NCI-H748 (cell line): Measurements from ENCODE around the gene STRIP2.
"Not testable (repeated sequence)": the region's sequence is repeated elsewhere in the genome, so short reads cannot be mapped to it uniquely, and the experiment has no call there.

ENCODE experiments used
- DNase-seq: peaks from one replicate; lab custom pipeline; 2025; ENCODE audit not compliant: unreplicated experiment; lab: John Stamatoyannopoulos, UW

The STRIP2 gene

DNA sequence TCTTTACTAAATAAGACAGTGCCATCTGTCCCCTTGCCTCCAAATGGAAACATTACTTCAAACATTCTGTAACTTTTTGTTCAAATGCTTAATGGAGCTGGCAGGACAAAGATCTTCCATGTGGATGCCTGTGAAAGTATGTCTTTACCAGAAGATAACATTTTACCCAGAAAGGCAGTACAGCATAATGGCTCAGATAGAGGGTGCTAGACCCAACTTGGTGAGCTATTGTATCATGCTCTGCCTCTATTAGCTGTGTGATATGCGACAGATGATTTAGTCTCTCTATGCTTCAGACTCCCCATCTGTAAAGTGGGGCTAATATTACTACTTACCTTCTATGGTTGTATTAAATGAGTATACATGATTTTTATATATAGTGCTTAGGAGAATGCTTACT, 59.3 kb downstream of the STRIP2 start:
- DNase-seq, result no peak

GRCh38 chr7:129494041-129494440, 59.8 kb downstream of the STRIP2 start:
- peak; percentile 9 for DNase-seq

DNA sequence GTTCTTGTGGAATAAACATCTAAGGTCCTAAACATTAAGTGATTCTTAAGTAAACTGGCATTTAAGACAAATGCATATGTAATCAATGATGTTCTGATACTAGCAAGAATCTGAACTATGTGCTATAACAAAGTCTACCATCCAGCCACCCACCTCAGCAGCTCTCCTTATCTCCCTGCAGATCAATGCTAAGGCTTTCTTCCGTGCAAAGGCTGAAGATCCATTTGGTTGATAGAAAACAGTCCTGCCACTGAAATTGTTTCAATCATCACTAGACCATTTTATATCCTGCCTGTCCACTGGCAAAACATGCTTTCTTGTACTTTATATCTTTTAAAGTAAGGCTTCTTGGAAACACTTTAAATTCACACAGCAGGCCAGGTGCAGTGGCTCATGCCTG, 61.8 kb downstream of the STRIP2 start:
- DNase-seq, result no peak

DNA sequence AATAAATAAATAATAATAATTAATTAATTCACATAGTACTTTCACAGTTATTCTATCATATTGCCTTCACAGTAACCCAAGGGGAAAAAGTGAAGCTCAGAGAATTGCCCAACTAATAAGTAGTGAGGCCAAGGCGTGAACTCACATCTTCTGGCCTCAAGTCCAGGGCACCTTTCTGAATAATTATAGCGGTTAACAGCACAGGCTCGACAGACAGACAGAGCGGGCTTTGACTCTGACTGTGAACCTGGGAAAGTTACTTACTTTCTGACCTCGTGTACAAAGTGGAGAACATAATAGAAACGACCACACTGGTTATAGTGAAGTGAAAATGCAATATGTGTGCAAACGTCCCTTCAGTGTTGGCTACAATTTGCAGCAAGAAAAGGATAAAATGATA, 62.4 kb downstream of the STRIP2 start:
- no peak for DNase-seq

GRCh38 chr7:129497156-129497555, 62.9 kb downstream of the STRIP2 start:
- DNase-seq, result no peak

GRCh38 chr7:129498021-129498420, 63.8 kb downstream of the STRIP2 start:
- no peak for DNase-seq

DNA sequence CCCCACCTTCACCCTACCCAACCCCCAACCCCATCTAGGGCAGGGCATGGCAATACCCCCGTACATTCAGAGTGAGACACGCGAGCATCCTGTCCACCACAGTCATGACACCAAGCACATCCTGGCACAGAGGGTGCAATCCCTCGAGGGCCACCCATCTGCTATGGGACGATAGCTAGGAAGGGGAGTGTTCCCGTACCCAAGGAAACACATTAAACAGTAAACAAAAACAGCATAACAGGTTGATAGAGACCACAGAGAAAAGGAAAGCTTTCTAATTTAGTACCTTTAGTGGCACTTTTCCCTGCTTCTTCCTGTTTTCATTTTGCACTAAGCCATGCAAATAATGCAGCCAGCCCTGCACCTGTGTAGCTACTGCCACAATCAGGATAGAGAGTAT, 65.8 kb downstream of the STRIP2 start:
- DNase-seq, result no peak

DNA sequence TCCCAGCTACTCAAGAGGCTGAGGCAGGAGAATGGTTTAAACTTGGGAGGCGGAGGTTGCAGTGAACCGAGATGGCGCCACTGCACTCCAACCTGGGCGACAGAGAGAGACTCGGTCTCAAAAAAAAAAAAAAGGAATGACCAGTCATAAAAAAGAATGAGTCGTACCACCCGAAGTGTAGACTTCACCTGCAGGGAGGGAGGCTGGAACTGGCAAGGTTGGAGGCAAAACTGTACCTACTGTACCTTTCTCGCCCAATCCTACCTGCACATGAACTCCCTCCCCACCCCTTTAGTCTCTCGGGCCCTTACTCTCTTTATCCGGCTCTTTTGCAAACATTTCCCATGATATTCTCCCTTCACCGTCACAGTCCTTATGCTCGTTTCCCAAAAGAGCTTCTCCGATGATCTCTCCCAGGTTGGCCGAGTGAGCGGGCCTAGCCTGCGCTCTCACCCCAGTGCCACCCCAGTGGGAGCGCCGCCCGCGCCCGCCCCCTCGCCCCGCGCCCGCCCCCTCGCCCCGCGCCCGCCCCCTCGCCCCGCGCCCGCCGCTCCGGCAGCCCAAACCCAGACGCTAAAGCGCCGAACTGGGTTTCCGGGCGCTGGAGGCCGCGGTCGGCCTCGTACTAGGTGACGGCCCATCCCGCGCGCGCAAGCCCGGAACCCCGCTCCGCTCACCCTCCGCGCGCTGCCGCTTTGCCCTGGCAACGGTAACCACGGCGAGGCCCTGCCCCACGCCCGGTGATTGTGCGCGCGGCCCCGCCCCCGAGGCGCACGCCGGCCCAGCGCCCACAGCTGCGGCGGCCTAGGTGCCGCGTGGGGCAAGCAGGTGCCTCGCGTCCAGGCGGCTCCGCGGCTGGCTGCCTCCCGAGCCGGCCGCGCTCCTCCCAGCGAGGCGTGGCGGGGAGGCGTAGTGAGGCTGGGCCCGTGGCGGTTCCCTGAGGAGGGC, 67.8 kb downstream of the STRIP2 start, which contains the start of gene SMKR1:
Gene SMKR1, plus strand, starts transcription at position 772 of the 948 bp plus-strand sequence. CDS start 294 bp downstream, outside the sequence.
- DNase-seq, result peak; percentile 93

GRCh38 chr7:129502708-129503685, 68.8 kb downstream of the STRIP2 start:
- peak; percentile 65 for DNase-seq

DNA sequence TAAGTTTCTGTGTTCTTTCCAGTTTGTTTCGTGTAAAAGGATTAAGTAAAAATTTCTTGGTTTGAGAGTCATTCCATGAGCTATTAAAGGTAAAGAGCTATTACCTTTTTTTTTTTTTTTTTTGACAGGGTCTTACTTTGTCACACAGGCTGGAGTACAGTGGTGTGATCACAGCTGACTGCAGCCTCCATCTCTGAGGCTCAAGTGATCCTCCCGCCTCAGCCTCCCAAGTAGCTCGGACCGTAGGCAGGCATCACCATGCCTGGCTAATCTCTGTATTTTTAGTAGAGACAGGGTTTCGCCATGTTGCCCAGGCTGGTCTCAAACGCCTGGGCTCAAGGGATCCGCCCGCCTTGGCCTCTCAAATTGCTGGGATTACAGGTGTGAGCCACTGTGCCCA, 69.5 kb downstream of the STRIP2 start:
- DNase-seq, result no peak

DNA sequence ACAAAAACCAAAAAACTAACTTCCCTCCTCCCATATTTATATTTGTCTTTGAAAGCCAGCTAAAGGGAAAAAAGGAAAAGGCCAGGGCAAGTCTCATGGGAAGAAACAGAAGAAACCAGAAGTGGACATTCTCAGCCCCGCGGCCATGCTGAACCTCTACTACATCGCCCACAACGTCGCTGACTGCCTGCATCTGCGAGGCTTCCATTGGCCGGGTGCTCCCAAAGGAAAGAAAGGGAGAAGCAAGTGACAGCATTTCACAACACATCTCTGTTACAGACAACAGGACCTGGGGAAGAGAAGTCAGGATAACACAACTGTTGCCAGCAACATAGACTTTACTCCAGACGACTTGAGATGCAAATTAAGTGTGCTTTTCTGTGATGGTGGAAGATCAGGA, 78.0 kb downstream of the STRIP2 start:
- no peak for DNase-seq

DNA sequence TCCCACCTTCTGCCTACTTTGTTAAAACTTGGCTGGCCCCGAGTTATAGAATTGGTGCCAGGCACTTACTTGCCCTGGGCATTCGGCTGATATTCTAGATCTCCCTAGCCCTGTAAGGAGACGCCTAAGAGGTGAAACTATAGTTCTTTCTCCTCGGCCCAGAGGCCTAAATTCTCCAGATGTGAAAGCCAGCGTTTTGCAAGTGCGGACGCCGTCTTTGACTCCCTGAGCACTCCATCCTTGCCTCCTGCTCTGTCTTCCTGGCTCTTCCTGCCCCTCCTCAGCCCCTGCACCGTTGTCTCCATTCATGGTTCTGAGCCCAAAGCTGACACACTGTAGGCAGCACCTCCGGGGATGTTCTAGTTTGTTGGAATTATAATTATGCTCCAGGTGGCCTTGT, 79.3 kb downstream of the STRIP2 start:
- no peak for DNase-seq

GRCh38 chr7:129514683-129515082, 80.5 kb downstream of the STRIP2 start:
- DNase-seq, result no peak

DNA sequence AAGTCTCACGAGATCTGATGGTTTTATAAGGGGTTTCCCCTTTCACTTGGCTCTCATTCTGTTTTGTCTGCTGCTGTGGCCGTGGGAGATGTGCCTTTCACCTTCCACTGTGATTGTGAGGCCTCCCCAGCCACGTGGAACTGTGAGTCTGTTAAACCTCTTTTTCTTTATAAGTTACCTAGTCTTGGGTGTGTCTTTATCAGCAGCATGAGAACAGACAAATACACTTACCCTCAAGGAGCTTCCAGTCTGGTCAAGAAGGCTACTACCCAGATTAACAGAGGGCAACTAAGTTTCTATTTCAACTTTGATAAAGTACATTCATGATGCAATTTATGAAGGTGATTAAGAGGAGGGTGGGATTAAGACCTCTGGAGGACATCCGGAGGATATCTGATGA, 81.1 kb downstream of the STRIP2 start:
- no peak for DNase-seq

DNA sequence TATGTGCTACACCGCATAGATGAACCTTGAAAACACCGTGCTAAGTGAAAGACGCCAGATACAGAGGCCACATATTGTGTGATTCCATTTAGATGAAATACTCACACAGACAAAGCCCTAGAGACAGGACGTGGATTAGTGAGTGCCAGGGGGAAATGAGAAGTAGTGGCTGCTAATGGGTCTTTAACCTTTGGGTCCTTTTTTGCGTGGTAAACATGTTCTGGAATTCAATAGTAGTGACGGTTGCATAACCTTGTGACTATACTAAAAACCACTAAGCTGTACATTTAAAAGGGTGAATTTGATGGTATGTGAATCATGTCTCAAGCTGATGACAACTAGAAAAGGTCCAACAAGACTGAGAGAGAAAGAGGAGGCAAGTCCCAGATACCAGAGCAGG, 83.7 kb downstream of the STRIP2 start:
- no peak for DNase-seq

- no peak for DNase-seq
Measured at GRCh38 chr7:129519464-129519863, 85.2 kb downstream of the STRIP2 start.

DNA sequence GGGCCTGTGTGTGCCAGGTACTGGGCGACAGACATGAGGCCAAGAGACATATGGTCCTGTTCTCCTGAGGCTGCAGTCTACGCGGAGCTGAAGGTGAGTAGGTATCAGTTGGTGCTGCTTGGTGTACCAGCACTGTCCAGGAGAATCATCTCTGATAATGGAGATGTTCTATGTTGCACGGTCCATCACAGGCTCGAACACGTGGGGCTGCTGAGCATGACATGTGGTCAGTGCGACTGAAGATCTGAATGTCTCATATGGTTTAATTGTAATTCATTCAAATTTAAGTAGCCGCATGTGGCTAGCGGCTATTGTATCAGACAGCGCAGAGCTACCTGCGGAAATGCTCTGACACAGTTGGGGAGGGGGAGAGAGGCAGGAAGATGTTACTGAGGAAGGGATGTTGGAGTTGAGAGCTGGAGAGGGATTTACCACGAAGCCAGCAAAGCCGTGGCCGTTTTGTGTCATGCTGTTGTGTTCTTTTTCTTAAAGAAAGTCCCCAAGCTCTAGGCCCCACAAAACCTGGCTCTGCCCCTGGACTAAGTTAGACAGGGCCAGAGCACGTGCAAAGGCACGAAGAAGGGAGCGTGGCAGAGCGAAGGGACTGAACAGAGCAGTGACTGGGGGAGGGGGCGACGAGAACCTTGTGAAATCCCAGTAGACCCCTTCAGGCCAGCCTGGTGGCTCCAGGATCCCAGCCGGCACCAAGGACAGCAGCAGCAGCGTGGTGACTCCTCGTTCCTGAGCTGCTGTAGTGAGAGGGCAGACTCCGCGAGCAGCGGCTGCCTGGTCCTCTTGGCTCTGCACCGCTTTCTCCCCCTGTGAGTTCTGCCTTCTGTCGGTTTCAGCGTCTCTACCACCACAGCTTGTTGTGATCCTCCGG, 88.1 kb downstream of the STRIP2 start:
- DNase-seq, result no peak

- DNase-seq, result no peak
Measured at GRCh38 chr7:129522971-129523340, 88.7 kb downstream of the STRIP2 start.

GRCh38 chr7:129523924-129524323, 89.7 kb downstream of the STRIP2 start:
- no peak for DNase-seq

- DNase-seq, result not testable (repeated sequence)
Measured at GRCh38 chr7:129524405-129524804, 90.2 kb downstream of the STRIP2 start.
